ENCODE data around the gene CILP2.

Gene CILP2

GRCh38 chr19:19547674-19548336 is 9.7 kb downstream of the CILP2 start:
- DNase-seq = no peak

DNA sequence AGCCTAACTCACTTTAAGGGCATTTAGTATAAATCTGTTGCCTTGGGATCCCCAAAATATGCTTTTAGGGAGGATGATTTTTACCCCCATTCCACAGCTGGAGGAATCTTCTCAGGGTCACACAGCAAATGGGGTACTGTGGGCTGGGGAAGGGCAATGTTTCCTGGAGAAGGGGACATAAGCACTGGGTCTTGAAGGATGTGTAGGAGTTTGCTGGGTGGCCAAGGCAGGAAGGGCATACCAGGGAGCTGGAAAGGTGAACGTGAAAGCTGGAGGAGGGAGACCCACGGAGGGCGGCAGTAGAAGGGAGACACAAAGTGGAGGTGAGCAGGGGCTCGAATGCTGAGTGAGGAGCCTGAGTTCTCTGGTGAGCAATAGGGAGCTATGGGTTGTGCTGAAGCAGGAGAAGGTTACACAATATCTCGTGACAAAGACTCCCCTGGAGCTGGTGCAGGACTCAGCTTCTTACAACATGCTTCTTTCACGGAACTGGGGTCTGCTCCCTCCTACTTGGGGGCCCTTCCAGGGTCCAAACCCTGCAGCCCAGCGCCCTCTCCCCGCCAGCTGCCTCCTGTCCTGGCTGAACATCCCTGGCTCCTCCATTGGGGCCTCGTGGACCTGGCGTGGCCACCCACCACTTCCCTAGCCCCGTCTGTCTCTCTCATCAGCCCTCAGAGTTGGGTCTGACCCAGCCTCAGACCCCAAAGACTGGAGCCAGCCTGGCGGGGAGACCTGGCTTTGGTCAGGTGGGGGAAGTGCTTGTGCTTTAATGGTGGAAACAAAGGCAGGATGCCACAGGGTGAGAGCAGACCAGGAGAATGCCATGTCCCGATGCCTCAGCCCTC is 11.1 kb downstream of the CILP2 start:
- DNase-seq = no peak

DNA sequence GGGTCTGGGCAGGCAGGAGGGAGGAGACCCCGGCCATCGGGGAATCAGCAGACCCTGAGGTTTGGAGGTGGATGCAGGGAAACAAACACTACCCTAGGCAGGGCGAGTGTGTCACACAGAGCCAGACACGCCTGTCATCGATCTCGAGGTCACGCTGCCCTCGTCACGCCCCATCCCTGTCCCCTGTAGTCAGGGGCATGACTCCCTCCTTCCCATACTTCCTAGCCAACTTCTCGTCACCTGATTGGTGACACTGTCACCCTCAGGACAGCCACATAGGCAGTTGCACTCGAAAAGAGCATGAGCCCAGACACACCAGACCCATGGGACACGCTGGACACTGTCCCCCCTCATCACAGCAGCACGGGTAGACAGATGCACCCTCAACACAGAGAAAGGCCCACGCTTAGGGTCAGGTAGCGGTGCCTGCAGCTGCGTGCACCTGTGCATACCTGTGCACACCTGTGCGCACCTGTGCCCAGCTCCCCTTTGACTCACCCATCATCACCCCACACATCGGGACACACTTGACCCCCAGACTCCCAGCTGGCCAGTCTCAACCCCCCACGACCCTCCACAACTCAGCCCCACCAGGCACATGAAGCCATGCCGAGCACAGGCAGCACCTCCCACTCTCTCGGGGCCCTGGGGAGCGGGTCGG is 11.9 kb downstream of the CILP2 start:
- no peak for DNase-seq

- DNase-seq = no peak
Measured at GRCh38 chr19:19550485-19550929, 12.4 kb downstream of the CILP2 start.

DNA sequence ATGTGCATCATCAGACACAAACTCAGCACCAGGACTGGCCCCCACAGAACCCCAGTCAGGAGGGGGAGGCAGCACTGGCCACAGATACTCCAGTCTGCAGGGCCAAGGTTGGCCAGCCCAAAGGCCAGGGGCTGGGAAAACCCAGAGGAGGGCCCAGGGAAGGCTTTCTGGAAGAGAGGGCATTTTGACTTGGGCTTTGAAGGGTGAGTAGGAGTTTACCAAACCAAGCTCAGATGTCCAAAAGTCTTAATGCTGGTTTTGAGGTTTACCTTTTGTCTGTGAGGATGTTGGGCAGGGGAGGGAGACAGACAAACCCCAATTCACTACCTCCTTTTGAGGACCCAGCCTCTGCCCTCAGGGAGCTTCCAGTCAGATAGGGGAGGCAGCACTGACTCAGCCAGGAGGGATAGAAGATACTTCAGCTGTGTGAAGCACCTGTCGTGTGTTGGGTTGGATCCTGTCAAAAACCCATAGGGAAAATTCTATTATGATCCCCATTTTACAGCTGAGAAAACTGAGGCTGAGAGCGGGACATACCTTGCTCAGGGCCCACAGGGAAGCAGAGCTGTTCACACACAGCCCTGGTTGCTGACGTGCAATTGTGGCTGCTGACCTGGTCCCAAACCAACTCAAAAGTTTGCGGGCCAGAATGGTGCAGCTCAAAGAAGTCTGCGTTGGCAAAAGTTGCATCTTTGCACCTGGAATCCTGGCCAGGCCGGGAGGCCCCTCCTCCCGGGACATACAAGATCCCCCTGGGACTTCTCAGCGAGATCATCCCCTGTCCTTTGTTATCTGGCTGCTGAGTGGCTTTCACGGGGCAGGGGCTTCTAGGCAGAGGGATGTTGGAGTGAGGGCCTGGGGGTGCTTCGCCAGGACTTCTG is 13.1 kb downstream of the CILP2 start:
- no peak for DNase-seq

DNA sequence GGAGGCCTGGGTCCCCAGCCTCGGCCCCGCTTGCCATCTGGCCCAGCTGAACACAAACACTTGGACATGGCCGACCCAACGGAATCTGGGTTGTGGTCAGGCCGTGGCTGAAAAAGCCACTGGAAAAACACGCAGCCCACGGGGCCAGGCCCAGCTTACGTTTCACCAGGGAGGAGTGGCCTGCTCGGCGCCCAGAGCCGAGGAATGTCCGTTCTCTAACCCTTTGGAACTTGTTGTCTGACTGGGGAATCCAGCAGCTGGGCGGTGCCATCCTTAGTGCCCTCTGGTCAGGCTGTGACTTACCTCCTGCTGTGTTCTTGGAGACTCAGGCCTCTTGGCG is 13.8 kb downstream of the CILP2 start:
- DNase-seq = no peak

DNA sequence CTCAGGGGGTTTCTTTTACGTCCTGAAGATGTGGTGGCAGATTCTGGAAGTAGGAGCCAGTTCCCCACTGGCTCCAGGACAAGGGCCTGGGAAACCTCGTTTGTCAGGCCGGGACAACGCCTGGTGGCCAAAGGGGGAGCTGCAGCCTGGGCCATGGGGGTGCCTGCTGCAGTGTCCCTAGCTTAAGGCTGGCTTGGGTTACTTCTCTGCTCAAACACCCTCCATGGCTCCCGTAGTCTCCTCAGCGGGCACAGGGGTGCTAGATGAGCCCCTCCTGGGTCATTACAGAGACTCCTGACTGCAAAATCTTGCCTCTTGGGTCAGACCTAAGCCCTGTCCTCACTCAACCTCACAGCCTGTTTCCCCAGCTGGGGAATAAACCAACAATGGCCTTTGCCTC is 14.7 kb downstream of the CILP2 start:
- peak in 1 of 2 experiments; percentile 21 for DNase-seq

DNA sequence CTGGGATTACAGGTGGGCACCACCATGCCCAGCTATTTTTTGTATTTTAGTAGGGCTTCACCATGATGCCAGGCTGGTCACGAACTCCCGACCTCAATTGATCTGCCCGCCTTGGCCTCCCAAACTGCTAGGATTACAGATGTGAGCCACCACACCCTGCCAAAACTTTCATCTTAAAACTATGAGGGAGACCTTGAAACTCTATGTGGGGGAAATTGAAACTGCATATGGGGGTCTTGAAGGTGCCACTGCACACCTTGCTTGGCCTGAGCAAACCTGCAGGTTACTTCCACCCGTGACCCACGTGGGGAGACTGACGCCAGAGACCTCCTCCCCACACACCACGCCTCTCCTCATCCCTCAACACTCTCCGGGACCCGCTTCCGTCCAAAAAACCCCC is 15.6 kb downstream of the CILP2 start:
- DNase-seq = no peak

DNA sequence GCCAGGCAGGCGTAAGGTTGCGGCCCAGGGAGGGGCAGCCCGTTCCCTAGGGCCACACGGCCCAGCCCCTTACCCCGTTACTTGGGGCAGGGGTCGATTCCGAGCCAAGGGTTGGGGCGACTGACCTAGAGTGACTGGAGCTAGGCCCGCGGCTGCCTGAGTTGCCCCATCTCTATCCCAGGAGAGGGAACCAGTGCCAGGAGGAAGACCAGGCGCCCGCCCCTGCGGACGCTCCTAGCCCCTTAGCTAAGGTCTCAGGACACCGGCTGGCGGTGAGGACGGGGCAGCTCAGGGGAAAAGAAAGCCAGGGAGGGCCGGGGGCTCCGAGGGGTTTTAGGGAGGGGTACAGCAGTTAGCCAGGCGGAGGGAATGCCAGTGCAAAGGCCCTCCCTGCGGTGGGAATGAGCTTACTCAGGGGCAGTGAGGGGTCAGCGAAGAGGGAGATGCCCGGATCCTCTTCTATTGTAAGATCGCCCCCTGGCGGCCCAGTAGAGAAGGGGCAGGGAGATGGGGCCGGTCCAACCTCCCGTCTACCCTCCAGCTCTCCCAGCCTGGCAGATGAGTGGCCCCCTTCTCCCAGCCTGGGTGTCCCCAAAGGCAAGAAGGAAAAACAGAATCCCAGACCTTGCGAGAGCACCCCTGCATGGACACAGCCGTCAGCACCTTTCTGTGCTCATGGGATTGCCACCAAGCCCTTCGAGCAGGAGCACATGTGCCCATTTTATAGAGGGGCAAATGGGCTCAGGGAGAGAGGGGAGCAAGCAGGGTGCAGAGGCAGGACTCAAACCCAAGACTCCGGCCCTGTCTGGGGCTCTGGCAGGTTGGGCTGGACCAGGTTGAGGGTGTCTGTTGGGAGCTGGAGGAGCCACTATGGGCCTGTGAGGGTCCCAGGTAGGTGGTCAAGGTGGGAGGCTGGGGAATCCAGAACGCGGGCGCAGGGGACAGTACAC is 16.3 kb downstream of the CILP2 start:
- DNase-seq = peak in 1 of 2 experiments; percentile 27

- no peak for DNase-seq
Measured at GRCh38 chr19:19558055-19558454, 20.0 kb downstream of the CILP2 start.

- no peak for DNase-seq
Measured at GRCh38 chr19:19558636-19559035, 20.6 kb downstream of the CILP2 start.

GRCh38 chr19:19559931-19560330 is 21.9 kb downstream of the CILP2 start:
- no peak for DNase-seq

DNA sequence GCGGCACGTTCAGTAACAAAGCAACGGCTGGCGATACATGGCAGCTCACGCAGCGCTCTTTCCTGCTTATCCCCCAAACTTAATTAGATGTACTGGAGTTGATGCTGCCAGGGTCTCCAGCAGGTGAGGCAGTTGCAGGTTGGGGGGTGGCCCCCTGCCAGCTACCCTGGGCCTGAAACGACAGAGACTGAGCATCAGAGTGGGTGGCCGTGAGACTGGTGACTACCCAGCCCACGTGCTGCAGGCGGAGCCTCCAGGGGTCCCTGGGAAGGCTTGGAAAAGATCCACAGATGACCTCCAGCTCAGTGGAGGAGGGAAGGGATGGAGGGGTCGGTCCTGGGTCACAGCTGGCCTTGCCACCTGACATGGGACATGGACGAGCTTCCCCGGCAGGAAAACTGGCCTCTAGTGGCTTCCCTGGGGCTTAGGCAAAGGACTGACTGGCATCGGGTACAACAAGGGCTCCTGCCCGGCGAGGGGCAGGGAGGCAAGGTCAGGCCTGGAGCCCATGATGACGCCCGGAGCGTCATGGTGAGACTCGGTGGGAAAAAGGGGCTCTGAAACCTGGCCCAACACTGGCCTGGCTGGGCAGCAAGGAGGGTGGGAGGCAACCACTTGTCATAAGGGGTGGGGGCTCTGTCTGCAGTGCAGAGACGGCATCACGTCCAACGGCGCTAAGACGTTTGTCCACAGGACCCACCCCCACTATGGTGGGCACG is 24.0 kb downstream of the CILP2 start:
- no peak for DNase-seq

GRCh38 chr19:19562665-19563347 is 24.7 kb downstream of the CILP2 start:
- DNase-seq = no peak

DNA sequence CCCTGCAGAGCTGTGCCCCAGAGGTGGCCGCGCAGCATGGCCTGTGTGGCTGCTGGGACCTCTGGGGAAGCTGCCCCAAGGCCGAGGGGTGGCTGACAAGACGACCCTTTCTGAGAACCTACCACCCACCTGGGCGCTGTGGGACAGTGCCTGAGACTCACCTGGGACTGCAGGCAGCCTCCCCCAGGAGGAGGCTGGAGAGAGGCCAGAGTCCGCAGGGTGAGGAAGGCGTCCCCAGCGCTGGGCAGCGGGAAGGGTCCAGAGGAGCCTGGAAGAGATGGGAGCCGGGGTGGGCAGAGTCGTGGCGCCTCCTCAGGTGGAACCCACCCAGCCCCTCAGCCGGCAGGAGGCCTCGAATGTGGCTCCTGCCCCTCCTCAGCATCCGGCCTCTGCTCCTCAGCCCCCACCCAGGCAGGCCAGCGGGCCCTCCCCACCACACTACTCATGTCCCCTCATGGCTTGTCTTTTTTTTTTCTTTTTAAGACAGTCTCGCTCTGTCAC is 25.3 kb downstream of the CILP2 start:
- no peak for DNase-seq

- DNase-seq = no peak
Measured at GRCh38 chr19:19566306-19566705, 28.2 kb downstream of the CILP2 start.

DNA sequence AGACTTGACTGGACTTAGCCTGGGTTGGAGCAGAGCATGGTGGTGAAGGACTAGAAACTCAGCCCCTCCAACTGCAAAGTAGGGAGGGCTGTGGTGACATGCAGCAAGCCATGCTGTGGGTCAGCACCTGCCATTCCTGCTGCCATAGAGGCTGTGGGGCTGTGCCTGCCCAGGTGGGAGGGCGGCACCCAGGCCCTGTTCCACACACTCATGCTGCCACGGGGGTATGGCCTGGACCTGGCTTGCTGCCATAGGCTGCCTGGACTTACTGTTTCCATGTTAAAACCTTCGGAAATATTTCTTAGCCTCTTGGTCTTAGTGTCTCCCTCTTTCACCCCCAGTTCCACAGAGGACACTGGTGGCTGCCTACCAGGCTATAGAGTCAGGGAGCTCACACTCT is 29.3 kb downstream of the CILP2 start:
- no peak for DNase-seq

DNA sequence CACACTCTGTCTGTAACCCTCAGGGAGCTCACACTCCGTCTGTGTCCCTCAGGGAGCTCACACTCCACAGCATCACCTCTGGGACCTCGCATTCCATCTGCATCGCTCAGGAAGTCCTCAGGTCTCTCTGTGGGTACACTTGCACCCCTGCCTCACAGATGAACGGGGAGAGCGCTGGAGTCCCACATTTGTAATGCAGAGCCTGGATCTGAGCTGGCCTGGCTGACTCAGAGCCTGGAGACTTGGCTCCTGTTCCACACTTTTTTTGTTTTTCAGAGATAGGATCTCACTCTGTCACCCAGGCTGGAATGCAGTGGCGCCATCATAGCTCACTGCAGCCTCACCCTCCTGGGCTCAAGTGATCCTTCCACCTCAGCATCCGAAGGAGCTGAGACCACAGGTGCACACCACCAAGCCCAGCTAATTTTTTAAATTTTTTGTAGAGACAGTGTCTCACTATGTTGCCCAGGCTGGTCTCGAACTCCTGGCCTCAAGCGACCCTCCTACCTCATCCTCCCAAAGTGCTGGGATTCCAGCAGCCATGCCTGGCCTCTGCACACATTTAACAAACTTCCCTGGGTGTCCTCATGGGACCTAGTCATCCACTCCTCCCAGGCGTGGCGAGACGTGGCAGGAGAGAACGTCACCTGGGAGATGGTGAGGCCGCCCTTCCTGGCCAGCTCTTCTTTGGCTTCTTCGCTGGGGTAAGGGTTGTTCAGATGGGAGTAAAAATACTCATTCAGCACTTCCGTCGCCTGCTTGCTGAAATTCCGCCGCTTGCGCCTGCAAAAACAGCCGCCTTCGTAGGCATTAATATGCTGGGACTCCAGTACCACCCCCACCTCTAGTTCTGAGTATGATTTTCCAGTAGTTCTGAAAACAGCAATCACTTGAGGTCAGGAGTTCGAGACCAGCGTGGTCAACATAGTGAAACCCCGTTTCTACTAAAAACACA is 31.0 kb downstream of the CILP2 start:
- DNase-seq = no peak

GRCh38 chr19:19570571-19570970 is 32.5 kb downstream of the CILP2 start:
- no peak for DNase-seq

All from SW 1271 (cell line).